CD4-positive, alpha-beta T cell (primary cell): ENCODE results near the gene PCDHGC5. TPM values are rescaled to one million over a fixed set of nuclear protein-coding genes. Genes with fewer than 3 reads are reported as not detected.

ENCODE experiments used
- ATAC-seq: fragments of 200-7000 bp; cut with Tn5 transposase; one replicate; pipeline ENCODE4 v1.10.0; 2022; ENCODE audit warnings: mild to moderate bottlenecking; ENCODE audit not compliant: poor library complexity
- CTCF ChIA-PET: fragments of 350-600 bp; sonication (Branson Sonifier 250); formaldehyde crosslinking; loops from one replicate; lab custom pipeline; 2021; ENCODE audit warnings: antibody characterized with exemption, inconsistent platforms; lab: Charles Lee
- POLR2A ChIA-PET: fragments of 350-600 bp; sonication (Branson Sonifier 250); formaldehyde crosslinking; loops from one replicate; lab custom pipeline; 2021; ENCODE audit warnings: antibody characterized with exemption, inconsistent platforms; lab: Charles Lee
- DNase-seq, 14 experiments: peaks; one replicate each; pipeline ENCODE4 v3.0.0-alpha.2; 2013 to 2020; ENCODE audit warnings: mixed read lengths in 2 of 14
- H3K27ac ChIP-seq, 2 donors: one replicate each; pipeline versions ENCODE4 v1.5.1 to v1.7.0; 2013; ENCODE audit warnings: low read length in 2 of 2, low read depth in 1 of 2, mild to moderate bottlenecking in 1 of 2
- H3K27me3 ChIP-seq, 2 experiments: 1 replicate in 1 of 2; 2 replicates in 1 of 2; pipeline versions ENCODE4 v1.6.1 to v1.7.0; 2013; ENCODE audit warnings: low read length in 2 of 2, control low read depth in 1 of 2, mild to moderate bottlenecking in 1 of 2, moderate library complexity in 1 of 2; ENCODE audit not compliant: insufficient read depth in 2 of 2, control insufficient read depth in 1 of 2
- H3K36me3 ChIP-seq: one replicate; pipeline ENCODE4 v1.6.1; 2013; ENCODE audit warnings: low read length, control low read depth; ENCODE audit not compliant: insufficient read depth
- H3K4me1 ChIP-seq: one replicate; pipeline ENCODE4 v1.6.1; 2013; ENCODE audit warnings: low read length, control low read depth; ENCODE audit not compliant: insufficient read depth
- H3K4me3 ChIP-seq: one replicate; pipeline ENCODE4 v1.5.1; 2013; ENCODE audit warnings: mild to moderate bottlenecking, low read length, moderate library complexity
- H3K9me3 ChIP-seq, 2 experiments: 1 replicate in 1 of 2; 2 replicates in 1 of 2; pipeline versions ENCODE4 v1.6.1 to v1.7.0; 2013; ENCODE audit warnings: low read length in 2 of 2, mild to moderate bottlenecking in 2 of 2, control low read depth in 1 of 2, moderate library complexity in 1 of 2; ENCODE audit not compliant: control insufficient read depth in 1 of 2, insufficient read depth in 1 of 2
- H3K27ac Mint-ChIP-seq: one replicate; pipeline ENCODE4 v1.8.0; 2020; ENCODE audit warnings: mixed read lengths
- H3K27me3 Mint-ChIP-seq: one replicate; pipeline ENCODE4 v1.8.0; 2021; ENCODE audit warnings: mixed read lengths
- H3K36me3 Mint-ChIP-seq: one replicate; pipeline ENCODE4 v1.8.0; 2021; ENCODE audit warnings: low read depth, mixed read lengths
- H3K4me1 Mint-ChIP-seq: one replicate; pipeline ENCODE4 v1.8.0; 2021; ENCODE audit warnings: low read depth, mixed read lengths
- H3K4me3 Mint-ChIP-seq: one replicate; pipeline ENCODE4 v1.8.0; 2020; ENCODE audit warnings: mild to moderate bottlenecking, mixed read lengths
- H3K9me3 Mint-ChIP-seq: one replicate; pipeline ENCODE4 v1.8.0; 2020; ENCODE audit warnings: mixed read lengths
- intact Hi-C, 2 experiments: fragments of 100-400 bp; cut with DNase I in 1 of 2; cut with micrococcal nuclease in 1 of 2; formaldehyde crosslinking; loops; one replicate each; pipeline versions ENCODE4 v1.15.1 to v1.9.0; 2023 to 2025; cut with DNase I, micrococcal nuclease
- total RNA-seq, 174 experiments: library from RNA in 2 of 174; stranded (reverse) in 2 of 174; gene quantifications; one replicate each; pipeline ENCODE4 v1.2.3 and lab custom pipeline; 2021 to 2026
- TF ChIP-seq, protein P1 (sequence below): fragments of 200-600 bp; IDR thresholded peaks from one replicate; pipeline ENCODE4 v1.8.0; 2022; ENCODE audit warnings: antibody characterized with exemption, mild to moderate bottlenecking

PCDHGC5 gene
- total RNA-seq, 2 experiments from 2014 or later, result not detected

DNA sequence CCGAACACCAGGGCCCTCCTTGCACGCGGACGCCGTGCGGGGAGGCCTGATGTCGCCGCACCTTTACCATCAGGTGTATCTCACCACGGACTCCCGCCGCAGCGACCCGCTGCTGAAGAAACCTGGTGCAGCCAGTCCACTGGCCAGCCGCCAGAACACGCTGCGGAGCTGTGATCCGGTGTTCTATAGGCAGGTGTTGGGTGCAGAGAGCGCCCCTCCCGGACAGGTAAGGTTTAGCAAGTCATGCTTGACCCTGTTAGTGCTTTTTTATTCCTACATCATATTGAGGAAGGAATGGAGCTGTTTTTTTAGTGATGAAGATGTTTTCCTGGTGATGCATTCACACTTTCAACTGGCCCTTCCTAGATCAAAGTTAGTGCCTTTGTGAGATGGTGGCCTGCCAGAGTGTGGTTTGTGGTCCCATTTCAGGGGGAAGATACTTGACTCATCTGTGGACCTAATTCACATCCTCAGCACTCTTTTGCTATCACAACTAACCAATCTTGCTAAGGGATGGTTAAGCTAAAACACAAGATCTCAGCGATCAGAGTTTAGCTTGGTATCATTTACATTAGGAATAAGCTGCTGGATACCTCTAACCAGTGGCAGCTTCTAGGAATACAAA lies 10.4 kb upstream of the PCDHGC5 start:
- ChIA-PET POLR2A (no interaction called here), CTCF (interaction anchor here (0.6 to 0.9 kb wide), 2 partner anchors 21 to 129 kb away, joined by 3 read pairs; partner anchors contain the start of gene PCDHGB1)
- Histone ChIP-seq H3K27ac (no peak overlapping the region), H3K36me3 (no peaks in the 10 kb centered on the region), H3K9me3 (peaks cover 0 to 17% of the 10 kb centered on the region in 2 experiments), H3K4me1 (peaks cover 27% of the 10 kb centered on the region), H3K4me3 (no peak overlapping the region), H3K27me3 (peaks cover 50 to 69% of the 10 kb centered on the region in 2 experiments)
- Mint-ChIP-seq H3K9me3 (no peaks in the 10 kb centered on the region), H3K36me3 (no peaks in the 10 kb centered on the region), H3K27me3 (peaks cover 87% of the 10 kb centered on the region), H3K4me3 (no peak overlapping the region), H3K4me1 (peaks cover 36% of the 10 kb centered on the region), H3K27ac (no peak overlapping the region)
- ATAC-seq (no peak), DNase-seq (no peak)
- intact Hi-C loops, result no loop called here
- TF ChIP-seq, protein P1, sequence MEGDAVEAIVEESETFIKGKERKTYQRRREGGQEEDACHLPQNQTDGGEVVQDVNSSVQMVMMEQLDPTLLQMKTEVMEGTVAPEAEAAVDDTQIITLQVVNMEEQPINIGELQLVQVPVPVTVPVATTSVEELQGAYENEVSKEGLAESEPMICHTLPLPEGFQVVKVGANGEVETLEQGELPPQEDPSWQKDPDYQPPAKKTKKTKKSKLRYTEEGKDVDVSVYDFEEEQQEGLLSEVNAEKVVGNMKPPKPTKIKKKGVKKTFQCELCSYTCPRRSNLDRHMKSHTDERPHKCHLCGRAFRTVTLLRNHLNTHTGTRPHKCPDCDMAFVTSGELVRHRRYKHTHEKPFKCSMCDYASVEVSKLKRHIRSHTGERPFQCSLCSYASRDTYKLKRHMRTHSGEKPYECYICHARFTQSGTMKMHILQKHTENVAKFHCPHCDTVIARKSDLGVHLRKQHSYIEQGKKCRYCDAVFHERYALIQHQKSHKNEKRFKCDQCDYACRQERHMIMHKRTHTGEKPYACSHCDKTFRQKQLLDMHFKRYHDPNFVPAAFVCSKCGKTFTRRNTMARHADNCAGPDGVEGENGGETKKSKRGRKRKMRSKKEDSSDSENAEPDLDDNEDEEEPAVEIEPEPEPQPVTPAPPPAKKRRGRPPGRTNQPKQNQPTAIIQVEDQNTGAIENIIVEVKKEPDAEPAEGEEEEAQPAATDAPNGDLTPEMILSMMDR, result no peak

DNA sequence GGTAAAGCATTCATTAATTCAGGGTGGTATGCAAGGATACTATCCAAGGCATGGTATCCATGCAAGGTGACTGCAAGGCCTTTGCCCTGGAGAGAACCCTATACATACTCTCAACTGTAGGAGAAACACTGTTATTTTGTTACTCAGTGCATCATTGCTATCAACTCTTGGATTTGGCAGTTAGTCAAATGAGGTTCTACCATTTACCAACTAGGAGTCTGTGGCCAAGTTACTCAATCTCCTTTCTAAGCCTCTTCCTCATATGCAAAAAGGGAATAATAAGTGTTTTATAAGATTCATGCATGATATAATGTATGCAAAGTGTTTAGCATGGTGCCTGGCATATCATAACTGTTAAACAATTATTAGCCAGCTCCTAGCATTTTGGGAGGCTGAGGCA lies 9.1 kb upstream of the PCDHGC5 start:
- Histone ChIP-seq H3K27me3 (peaks cover 61 to 79% of the 10 kb centered on the region in 2 experiments), H3K4me3 (no peak overlapping the region), H3K27ac (no peak overlapping the region), H3K4me1 (peaks cover 32% of the 10 kb centered on the region), H3K9me3 (peaks cover 0 to 21% of the 10 kb centered on the region in 2 experiments), H3K36me3 (no peaks in the 10 kb centered on the region)
- Mint-ChIP-seq H3K4me3 (no peak overlapping the region), H3K4me1 (peaks cover 36% of the 10 kb centered on the region), H3K27me3 (peaks cover 94% of the 10 kb centered on the region), H3K36me3 (no peaks in the 10 kb centered on the region), H3K27ac (no peak overlapping the region), H3K9me3 (no peaks in the 10 kb centered on the region)
- no peak for DNase-seq
- POLR2A ChIA-PET, result no interaction called here
- TF ChIP-seq, protein P1, result no peak
- no peak for ATAC-seq
- intact Hi-C loops, result no loop called here
- CTCF ChIA-PET, result no interaction called here

DNA sequence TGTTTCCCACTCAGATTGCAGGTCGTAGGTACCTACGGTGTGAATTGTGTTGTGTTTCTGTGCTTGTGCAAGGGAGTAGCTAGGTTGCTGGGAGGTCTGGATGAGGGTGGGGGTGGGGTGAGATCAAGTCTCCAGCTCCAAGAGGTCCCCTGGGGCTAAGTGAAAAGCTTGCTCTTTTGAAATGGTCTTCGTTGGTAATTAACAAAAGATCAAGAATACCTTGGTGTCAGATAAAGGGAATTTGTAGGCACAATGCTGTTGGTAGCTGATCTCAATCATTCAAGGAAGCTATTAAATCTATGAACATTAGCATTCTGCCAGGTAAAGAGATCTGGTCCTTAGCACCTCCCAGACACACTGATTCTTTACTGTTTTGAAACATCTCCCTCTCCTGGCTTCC lies 5.0 kb upstream of the PCDHGC5 start:
- Histone ChIP-seq H3K36me3 (no peaks in the 10 kb centered on the region), H3K27me3 (peaks cover 65 to 80% of the 10 kb centered on the region in 2 experiments), H3K27ac (no peak overlapping the region), H3K4me3 (no peak overlapping the region), H3K9me3 (peaks cover 0 to 22% of the 10 kb centered on the region in 2 experiments), H3K4me1 (peaks cover 13% of the 10 kb centered on the region)
- DNase-seq, result no peak
- Mint-ChIP-seq H3K4me3 (no peak overlapping the region), H3K27me3 (peaks cover 94% of the 10 kb centered on the region), H3K36me3 (no peaks in the 10 kb centered on the region), H3K4me1 (peaks cover 10% of the 10 kb centered on the region), H3K27ac (no peak overlapping the region), H3K9me3 (no peaks in the 10 kb centered on the region)
- TF ChIP-seq, protein P1, result no peak
- intact Hi-C loops, result no loop called here
- ChIA-PET CTCF (interaction anchor here (0.5 kb wide), 1 partner anchor 75 kb away, joined by 3 read pairs; no protein-coding TSS in a partner anchor), POLR2A (interaction anchor here (1.0 kb wide), 1 partner anchor 86 kb away, joined by 3 read pairs; the partner anchor contains the start of gene PCDHGB5)
- ATAC-seq, result no peak
